Kidney epithelial cell (primary cell): ENCODE measurements around the gene CSE1L. TPM values are rescaled to one million over a fixed set of nuclear protein-coding genes. Genes with fewer than 3 reads are reported as not detected.
"Not testable (repeated sequence)": the region's sequence is repeated elsewhere in the genome, so short reads cannot be mapped to it uniquely, and the experiment has no call there.

Experiments used
- DNase-seq: peaks from one replicate; pipeline ENCODE4 v3.0.0-alpha.2; 2010; ENCODE audit warnings: low read depth
- H3K27me3 ChIP-seq: 2 replicates; pipeline ENCODE4 v1.6.0; 2011; ENCODE audit warnings: low read length; ENCODE audit not compliant: control insufficient read depth, insufficient read depth
- H3K36me3 ChIP-seq: 2 replicates; pipeline ENCODE4 v1.5.1; 2011; ENCODE audit warnings: low read length; ENCODE audit not compliant: control insufficient read depth, insufficient read depth
- H3K4me3 ChIP-seq: 2 replicates; pipeline ENCODE4 v1.5.1; 2011; ENCODE audit warnings: low read depth, mild to moderate bottlenecking, control low read depth, low read length
- CTCF ChIP-seq: IDR thresholded peaks from 2 replicates; pipeline ENCODE4 v1.5.1; 2011; ENCODE audit warnings: mild to moderate bottlenecking, moderate library complexity, low read length, control low read depth, inconsistent platforms; ENCODE audit not compliant: insufficient read depth, poor library complexity, severe bottlenecking
- total RNA-seq: library from RNA; depleted of rRNA; stranded (reverse); fragments of >200 nt; gene quantifications from 2 replicates; pipeline ENCODE4 v1.2.3, GENCODE V29; 2015

Gene CSE1L
- total RNA-seq, 1 donor from 2014 or later = 66.5 TPM

- TF ChIP-seq CTCF = no peak
- Histone ChIP-seq H3K4me3 (no peak overlapping the region), H3K27me3 (no peaks in the 10 kb centered on the region), H3K36me3 (peaks cover 2% of the 10 kb centered on the region)
- no peak for DNase-seq
Measured at GRCh38 chr20:49100972-49101371, 54.9 kb downstream of the CSE1L start.

DNA sequence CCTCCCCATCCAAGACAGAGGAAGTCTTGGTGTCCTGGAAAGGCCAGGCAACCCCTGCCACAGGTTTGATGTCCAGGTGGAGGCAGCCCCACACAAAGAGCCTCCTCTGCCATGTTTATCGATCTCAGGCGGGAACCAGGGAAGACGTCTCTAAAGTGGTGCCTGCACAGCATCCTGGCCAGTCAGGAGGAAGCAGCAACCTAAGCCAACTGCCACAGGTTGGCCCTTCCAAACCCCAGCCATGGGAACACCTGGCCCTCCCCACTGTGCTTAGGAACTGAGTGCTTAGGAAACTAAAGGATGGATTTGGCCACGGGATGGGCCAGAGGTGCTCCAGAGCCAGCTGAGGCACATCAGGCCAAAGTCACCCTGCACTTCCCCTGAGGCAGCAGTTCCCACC is 56.9 kb downstream of the CSE1L start:
- TF ChIP-seq CTCF = no peak
- no peaks in the 10 kb centered on the region for H3K27me3 ChIP-seq
- no peak for DNase-seq
- H3K4me3 ChIP-seq = no peak overlapping the region
- H3K36me3 ChIP-seq = peaks cover 2% of the 10 kb centered on the region

DNA sequence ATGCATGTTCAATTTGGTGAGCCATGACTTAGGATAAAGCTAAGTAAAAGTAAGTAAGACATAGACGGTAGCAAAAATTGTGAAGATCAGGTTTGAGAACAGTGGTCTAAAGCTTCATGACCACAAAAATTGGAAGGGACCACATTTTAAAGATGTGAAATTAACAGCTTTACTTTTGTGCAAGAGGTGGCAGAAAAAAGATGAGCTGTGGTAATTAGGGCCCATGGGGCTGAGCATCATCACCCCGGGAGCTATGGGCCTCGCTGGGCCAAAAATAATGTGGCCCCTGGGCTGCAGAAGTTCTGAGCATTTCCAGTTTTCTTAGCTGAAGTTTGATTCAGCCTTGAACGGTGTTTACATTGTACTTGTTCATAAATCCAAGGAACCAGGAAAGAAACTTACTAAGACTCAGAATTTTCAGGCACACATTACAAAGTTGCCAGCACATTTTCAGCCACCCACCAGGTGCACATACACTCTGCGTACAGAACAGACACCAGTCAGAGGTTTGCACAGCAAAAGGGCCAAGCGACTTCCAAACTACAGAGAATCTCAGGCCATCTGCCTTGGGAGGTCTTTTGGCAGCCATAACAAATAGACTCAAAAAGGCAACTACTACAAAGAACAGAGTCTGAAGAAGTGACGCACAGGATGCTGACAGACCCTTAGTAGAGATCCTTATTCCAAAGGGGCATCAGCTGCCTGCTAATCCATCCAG is 57.7 kb downstream of the CSE1L start:
- H3K36me3 ChIP-seq = peaks cover 2% of the 10 kb centered on the region
- H3K4me3 ChIP-seq = no peak overlapping the region
- TF ChIP-seq CTCF = no peak
- no peaks in the 10 kb centered on the region for H3K27me3 ChIP-seq
- no peak for DNase-seq

DNA sequence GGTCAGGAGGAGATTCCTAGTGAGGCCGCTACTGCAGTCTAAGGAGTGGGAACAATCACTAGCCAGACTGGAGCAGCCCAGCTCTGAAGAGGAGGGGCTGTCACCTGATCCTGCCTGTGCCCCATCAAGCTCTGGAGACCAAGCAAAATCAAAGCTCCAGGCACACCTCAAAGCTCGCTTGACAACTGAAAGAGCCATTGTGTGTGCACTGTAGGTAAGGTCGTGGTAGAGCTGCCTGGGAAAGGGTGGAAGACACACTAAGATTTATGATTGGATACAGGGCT is 58.2 kb downstream of the CSE1L start:
- H3K4me3 ChIP-seq = no peak overlapping the region
- H3K36me3 ChIP-seq = peaks cover 2% of the 10 kb centered on the region
- H3K27me3 ChIP-seq = no peaks in the 10 kb centered on the region
- no peak for DNase-seq
- TF ChIP-seq CTCF = no peak

DNA sequence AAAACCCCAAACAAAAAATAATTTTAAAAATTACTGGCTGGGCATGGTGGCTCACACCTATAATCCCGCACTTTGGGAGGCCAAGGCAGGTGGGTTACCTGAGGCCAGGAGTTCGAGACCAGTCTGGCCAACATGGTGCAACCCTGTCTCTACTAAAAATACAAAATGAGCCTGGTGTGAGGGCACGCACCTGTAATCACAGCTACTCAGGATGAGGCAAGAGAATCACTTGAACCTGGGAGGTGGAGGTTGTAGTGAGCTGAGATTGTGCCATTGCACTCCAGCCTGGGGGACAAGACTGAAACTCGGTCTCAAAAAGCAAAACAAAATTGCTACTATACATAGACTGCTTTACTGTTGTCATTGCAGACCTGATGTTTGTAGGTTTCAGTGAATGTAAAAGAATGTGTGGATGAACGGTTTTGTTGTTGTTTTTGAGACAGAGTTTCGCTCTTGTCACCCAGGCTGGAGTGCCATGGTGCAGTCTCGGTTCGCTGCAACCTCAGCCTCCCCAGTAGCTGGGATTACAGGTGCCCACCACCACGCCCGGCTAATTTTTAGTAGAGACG is 59.0 kb downstream of the CSE1L start:
- not testable (repeated sequence) for H3K4me3 ChIP-seq, H3K27me3 ChIP-seq, H3K36me3 ChIP-seq, DNase-seq

DNA sequence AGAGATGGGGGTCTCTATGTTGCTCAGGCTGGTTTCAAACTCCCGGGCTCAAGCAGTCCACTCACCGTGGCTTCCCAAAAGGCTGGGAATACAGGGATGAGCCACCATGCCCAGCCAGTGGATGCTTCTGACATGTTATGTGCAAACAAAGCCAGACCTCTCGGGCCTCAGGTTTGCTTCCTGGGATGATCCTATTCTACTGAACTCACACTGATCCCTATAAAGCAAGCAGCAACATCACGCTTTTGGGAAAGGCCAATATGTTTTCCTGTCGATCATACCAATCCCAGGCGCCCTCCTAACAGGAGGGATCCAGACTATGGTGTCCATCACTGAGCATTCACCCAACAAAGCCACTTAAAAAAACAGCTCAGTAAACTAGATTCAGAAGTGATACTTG is 60.2 kb downstream of the CSE1L start:
- H3K27me3 ChIP-seq = no peaks in the 10 kb centered on the region
- DNase-seq = no peak
- no peak overlapping the region for H3K4me3 ChIP-seq
- H3K36me3 ChIP-seq = peaks cover 2% of the 10 kb centered on the region
- no peak for TF ChIP-seq CTCF
